NCI-H1092 (cell line): ENCODE data around the gene TRAPPC5.

Experiments
- DNase-seq: peaks from one replicate; lab custom pipeline; 2025; lab: John Stamatoyannopoulos, UW

Gene TRAPPC5

DNA sequence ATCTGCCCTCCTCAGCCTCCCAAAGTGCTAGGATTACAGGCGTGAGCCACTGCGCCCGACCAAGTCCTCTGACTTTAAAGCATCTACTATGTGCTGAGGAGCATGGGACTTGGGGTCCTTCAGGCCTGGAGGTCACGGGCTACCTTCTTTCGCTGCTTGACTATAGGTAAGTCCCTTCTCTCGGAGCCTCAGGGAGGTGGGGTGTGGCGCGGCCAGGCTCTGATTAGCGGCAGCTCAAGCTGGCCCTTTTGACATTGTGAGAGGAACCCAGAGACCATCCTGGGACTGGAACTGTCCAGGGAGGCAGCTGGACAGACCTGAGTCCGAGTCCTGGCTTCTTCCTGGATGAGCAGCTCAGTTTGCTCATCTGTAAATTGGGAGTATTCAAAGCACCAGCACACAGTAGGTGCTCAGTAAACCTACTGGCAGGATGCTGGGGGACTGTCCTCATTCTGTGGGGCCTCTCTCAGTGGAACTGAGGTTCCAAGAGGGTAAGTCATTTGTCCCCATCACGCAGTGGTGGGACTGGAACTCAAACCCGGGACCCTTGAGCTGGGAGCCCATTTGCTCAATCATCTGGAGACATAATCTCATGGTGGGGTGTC, 20.5 kb downstream of the TRAPPC5 start:
- DNase-seq: no peak

DNA sequence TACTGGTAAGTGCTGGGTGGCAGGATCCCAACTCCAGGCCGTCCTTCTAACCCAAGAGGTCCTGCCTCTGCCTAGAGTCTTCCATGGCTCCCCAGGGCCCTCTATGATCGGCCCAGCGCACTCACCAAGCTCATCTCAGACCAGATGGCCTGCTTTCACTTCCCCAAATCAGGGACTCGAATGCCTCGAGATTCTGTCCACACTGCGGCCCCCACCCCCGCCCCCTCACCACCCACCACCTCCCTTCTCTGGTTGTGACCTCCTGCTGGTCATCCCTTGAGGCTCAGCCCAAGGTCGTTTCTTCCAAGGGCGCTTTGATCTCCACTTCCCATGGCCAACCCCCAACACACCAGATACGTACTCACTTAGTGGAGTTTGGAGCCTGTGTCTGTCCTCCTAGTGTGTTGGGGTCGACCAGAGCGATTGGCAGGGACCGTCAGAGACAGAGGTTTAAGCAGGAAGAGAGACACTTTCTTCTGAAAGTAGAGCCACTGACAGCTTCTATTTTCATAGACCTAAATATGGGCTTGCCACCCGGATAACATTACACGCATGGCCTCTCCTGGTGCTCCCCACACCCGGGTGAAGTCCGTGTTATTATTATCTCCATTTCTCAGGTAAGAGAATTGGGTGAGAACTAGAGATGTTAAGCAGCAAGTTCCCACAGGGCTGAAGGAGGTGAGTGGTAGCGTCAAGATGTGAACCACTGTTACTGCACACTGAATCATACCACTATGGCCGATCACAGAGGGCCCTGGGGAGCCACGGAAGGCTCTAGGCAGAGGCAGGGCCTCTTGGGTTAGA, 21.2 kb downstream of the TRAPPC5 start, which contains the start of gene FCER2:
Gene FCER2, minus strand, starts transcription at position 478 of the 804 bp plus-strand sequence. CDS start 2,371 bp downstream, outside the sequence.
- no peak for DNase-seq

DNA sequence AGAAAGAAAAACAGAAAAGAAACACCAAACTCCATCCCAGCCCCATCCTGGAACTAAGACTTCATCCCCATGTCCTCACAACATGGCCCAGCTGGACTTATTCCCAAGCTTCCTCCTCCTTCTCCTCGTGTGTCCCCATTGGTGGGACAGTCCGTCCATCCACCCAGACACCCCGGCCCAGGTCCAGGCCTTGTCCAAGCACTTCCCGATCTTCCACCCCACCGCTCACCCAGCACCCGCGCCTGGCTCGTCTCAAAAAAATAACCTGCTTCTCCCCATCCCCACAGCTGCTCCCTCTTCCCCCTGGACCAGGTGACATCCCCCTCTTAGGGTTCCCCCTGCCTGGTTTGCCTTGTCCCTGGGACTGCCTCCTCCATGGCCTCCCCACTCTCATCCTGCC, 22.7 kb downstream of the TRAPPC5 start:
- DNase-seq: no peak

DNA sequence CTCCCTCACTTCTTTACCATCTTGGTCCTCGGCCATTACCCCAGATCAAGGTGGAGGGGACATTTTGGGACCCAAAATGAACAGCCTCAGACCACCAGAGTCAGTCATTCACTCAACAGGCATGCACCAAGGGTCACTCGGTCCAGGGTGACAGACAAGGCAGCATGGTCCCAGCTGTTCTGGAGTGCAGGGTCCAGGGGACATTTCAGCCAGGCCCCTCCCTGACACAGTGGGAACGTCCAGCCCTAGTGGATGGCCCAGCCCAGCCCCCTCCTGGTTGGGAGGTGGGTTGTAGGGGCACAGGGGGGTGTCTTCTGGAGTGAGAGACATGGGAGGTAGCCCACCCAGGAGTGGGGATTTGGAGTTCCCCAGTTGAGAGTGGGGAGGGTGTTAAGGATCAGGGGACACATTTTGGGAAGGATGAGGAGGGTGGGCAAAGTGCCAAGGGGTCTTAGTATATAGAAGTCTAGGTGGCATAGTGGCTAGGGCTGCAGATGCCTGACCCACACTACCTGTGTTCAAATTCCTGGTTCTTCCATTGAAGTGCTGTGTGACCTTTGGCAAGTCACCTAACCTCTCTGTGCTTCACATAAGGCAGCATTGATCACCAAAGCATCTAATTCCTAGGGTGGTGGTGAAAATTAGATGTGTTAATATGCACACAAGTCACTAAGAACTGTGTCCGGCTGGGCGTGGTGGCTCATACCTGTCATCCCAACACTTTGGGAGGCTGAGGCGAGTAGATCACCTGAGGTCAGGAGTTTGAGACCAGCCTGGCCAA, 23.8 kb downstream of the TRAPPC5 start:
- DNase-seq: no peak

DNA sequence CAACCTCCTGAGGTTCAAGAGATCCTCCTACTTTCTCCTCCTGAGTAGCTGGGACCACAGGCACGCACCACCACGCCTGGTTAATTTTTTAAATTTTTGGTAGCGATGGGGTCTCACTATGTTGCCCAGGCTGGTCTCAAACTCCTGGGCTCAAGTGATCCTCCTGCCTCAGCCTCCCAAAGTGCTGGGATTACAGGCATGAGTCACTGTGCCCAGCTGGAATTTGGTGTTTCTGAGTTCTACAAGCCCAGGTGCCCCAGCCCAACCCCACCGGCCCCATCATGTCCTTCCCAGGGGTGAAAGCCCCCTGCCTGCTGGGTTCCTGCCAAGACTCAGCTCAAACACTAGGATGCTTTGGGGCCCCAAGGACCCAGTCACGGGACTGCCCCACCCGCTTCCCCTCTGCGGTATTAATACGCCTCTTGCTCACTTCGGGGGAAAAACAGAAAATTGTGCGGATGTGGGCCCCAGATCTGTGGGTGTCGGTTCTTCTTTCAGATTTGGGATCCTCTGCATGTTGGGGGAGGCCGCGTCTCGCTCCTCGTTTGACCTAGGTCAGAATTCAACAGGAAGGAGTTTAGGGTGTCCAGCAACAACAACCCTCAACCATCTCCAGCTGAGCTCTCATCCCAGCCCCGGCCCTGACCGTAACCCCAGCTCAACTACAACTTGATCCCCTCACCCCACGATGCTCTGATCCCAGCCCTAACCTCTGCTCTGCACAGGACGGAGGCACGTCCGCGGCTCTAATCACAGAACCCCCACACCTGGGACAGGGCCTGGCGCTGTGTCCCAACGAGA, 25.0 kb downstream of the TRAPPC5 start:
- no peak for DNase-seq

DNA sequence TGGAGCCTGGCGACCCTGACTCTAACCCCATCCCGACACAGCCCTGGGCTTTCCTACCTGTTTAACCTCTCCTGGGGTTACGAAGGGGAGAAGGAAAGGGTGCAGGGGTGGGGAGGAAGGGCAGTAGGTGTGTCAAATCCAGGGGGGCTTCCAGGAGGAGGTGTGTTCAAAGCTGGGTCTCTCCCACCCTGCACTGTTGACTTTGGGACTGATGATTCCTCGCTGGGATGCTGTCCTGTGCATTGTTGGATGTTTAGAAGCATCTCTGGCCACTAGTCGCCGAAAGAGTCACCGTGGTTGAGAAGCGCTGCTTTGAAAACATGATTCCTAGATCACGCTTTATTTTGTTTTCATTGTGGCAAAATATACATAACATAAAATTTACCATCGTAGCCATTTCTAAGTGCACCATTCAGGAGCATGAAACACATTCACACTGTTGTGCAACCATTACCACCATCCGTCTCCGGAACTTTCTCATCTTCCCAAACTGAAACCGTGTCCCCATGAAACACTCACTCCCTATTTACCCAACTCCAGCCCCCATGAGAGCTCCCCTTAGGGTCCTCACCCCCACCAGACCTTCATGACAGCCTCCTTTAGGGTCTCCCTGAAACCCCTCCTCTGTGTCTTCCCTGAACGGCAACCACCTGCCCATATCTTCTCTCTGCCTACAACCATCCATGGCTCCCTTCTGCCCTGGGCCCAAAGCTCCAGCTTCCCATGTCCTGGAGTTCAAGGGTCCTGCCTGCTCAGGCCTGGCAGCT, 25.7 kb downstream of the TRAPPC5 start:
- DNase-seq: no peak

DNA sequence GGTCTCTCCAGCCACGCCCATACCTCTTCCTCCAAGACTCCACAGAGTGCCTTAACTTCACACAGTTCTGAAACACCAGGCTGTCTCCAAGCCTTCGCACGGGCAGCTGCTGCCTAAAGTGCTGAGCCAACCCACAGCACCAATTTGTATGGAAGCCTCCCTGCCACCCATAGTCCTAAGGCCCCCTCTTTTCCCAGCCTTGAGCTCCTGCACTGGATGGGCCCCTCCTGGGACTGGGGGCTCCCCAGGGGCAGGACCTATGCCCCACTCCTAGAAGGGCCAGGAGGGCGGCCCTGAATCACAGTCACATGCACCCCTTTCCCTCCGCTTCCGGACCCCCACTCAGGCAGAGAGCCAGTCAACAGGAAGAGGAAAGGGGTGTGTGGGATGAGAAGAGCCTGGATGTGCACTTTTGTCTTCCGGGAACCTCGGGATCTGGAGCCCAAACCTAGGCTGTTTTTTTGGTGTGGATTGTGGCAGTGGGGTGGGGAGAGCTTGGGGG, 26.4 kb downstream of the TRAPPC5 start:
- DNase-seq: no peak

DNA sequence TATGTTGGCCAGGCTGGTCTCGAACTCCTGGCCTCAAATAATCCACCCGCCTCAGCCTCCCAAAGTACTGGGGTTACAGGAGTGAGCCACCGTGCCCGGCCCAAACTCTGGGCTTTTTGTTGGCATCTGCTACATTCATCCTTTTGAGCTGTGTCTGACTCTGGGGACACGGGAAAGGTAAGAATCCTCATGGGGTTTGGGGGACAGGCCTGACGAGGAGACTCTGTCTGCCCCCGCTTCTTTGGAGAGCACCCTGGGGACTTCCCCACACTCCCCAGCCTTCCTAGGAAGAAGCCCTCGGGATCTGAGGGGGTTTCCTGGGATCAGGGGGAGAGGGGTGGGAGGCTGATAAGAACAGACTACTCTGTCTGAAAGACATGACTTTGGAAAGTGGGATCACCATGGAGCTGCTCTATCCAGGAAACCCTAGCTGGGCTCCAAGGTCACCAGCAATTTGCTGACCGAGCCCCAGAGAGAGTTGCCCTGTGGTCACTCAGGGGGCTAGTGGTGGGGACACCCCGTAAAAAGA, 29.4 kb downstream of the TRAPPC5 start:
- no peak for DNase-seq

DNA sequence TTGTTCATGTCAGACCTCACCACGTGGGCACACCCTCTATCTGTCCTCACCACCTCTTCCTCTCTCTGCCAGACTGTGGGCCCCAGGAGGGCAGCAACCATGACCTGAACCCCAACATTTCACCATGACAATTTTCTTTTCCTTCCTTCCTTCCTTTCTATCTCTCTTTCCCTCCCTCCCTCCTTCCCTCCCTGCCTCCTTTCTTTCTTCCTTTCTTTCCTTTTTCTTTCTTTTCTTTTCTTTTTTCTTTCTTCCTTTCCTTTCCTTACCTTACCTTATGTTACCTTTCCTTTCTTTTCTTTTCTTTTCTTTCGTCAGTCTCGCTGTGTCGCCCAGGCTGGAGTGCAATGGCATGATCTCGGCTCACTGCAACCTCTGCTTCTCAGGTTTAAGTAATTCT, 30.0 kb downstream of the TRAPPC5 start:
- DNase-seq: no peak

DNA sequence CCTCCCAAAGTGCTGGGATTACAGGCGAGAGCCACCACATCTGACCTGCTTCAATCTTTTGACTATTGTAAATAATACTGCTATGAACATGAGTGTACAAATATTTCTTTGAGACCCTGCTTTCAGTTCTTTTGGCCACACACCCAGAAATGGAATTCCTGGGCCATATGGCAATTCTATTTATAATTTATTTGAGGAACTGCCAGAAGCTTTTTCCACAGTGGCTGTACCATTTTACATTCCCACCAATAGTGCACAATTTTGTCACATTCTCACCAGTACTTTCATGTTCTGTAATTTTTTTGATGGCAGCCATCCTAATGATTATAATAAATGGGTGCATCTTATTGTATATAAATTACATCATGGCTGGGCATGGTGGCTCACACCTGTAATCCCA, 35.0 kb downstream of the TRAPPC5 start:
- DNase-seq: no peak

DNA sequence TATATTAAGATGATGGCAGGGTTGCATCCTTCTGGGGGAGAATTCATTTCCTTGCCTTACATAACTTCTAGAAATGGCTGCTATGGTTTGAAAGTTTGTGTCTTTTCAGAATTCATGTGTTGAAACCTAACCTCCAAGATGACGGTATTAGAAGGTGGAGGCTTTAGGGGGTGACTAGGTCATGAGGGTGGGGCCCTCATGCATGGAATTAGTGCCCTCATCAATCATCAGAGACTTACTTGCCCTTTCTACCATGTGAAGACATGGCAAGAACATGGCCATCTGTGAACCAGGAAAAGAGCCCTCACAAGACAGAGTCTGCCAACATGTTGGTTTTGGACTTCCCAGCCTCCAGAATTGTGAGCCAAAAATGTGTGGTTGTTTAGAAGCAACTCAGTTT, 36.1 kb downstream of the TRAPPC5 start:
- no peak for DNase-seq

DNA sequence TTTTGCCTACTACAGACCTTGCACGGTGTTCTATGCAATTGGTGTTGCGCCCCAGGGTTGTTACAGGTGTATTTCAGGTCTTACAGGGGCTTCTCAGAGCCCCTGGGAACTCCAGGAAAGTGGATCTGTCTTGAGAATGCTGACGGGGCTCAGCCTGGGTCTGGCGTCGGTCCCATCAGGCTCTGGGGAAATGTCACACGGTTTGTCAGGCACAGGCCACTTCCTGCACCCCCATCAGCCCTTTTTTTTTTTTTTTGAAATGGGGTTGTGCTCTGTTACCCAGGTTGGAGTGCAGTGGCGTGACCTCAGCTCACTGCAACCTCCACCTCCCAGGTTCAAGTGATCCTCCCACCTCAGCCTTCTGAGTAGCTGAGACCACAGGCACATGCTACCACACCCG, 38.0 kb downstream of the TRAPPC5 start:
- DNase-seq: no peak

DNA sequence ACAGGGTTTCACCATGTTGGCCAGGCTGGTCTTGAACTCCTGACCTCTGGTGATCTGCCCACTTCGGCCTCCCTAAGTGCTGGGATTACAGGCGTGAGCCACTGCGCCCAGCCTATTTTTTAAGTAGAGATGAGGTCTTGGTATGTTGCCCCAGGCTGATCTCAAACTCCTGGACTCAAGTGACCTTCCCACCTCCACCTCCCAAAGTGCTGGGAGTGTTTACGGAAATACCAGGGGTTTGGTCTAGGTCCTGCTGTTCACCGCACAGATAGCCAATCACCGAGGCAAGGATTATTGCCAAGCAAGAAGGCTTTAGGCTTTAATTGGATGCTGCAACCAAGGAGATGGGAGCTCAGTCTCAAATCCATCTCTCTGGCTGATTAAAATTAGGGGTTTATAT, 39.7 kb downstream of the TRAPPC5 start:
- DNase-seq: no peak

DNA sequence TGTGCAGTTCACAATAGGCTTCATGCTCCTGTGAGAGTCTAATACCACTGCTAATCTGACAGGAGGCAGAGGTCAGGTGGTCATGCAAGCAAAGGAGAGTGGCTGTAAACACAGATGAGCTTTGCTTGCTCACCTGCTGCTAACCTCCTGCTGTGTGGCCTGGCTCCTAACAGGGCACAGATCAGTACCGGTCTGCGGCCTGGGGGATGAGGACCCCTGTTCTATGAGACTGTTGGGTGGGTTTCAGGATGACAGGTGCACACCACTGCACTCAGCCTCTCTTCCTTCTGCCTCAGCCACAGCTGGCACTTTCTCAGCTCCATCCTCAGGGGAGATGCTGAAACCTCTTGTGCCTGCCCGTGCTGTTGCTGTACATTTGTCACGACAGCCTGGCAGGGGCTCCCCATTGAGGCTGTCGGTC, 41.6 kb downstream of the TRAPPC5 start:
- peak; percentile 27 for DNase-seq

DNA sequence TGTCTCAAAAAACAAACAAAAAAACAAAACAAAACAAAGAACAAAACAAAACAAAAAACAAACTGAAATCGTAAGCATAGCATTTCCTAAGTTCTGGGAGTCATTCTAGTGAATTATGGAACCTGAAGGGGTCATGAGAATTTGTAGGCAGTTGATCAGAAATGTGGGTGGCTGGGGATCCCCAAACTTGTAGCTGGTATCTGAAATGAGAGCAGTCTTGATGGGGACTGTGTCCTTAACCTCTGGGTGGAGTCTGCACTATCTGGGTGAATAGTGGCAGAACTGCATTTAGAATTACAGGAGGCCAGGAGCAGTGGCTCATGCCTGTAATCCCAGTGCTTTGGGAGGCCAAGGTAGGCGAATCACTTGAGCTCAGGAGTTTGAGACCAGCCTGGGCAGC, 45.2 kb downstream of the TRAPPC5 start:
- no peak for DNase-seq

DNA sequence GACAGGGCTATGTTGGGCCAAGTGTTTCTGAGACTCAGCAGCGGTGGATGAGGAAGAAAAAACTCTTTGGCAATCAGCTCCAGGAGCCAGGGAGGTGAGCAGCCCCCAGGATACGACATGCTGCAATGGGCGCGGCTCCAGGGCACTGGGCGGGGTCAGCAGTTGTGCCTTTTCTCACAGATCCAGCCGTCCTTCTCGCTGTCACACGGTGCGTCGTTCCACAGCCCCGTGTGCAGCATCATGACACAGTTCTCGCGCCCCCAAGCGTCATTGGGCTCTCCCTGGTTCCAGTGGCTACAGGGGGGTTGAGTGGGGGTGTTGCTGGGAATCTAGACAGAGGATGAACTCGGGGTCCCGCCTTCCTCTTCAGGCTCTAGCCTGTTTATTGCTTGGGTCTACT, 48.6 kb downstream of the TRAPPC5 start:
- no peak for DNase-seq

DNA sequence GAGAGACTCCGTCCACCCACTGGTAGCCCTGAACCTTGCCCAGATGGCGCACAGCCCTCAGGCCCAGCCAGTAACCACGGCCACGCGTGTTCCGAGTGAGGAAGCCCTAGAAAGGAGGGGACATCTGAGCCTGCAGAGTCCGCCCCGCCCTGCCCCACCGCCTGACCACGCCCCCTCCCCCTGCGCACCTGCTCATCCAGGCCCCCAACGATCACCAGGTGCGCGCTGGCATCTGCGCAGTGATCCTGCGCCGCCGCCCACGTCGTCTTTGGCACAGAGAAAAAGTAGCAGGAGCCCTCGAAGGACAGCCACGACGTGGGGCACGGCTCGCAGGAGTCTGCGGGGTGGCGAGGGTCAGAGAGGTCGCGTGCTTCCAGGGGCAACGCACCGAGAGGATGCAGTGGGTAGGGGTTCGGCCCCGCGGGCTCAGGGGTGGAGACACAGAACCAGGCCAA, 49.2 kb downstream of the TRAPPC5 start:
- DNase-seq: no peak

DNA sequence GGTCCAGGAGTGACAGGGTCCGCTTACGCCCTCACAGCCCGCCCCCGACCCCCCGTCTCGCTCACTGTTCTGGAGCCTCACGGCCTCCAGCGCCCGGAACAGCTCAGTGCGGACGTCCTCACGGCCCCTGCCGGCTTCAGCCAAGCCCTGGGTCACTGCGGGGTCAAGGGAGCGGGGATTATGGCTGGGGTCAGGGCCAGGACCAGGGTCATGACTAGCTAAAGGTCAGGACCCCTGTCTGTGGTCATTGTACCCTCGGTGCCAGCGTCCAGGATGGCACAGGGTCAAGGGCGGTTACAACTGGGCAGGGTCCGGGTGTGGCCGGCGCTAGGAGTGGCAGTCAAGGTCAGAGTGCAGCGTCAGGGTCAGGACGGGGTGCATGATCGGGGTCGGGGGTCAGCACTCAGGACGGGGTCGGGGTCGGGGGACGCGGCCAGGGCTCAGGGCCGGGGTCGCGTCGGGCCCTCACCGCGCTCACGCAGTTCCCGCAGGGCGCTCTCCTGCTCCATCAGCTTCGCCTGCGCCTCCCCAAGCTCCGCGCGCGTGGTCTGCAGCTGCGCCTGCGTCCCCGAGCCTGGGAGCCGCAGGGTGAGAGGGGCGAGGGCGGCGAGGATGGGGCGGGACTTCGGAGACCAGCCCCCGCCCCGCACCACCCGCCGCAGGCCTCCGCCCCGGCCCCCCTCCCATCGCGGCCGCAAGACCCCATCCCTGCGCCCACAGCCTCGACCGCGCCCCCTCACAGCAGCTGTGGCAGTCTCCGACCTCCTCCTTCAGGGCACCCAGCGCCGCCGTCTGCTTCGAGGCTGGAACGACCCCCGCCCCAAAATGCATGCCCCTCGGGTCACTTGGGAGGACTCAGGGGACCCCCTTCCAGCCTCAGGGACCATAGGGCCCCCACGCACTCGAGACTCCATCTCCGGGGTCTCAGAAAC, 49.9 kb downstream of the TRAPPC5 start:
- DNase-seq: no peak

DNA sequence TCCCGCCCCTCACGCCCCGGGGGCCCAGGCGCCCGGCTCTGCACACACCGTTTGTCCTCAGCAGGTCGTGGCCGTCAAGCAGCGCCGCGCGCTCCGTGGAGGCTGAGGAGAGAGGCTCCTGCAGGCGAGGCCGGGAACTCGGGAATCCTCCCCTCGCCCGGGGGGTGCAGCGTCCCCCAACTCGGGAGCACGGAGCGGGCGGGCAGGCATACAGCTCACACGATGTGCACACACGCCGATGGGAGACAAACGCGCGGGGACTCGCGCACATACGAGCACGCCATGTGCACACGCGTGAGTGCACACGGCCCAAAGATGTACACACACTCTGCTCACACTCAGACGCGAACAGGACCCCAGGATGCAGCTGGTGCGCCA, 50.6 kb downstream of the TRAPPC5 start:
- DNase-seq: no peak

DNA sequence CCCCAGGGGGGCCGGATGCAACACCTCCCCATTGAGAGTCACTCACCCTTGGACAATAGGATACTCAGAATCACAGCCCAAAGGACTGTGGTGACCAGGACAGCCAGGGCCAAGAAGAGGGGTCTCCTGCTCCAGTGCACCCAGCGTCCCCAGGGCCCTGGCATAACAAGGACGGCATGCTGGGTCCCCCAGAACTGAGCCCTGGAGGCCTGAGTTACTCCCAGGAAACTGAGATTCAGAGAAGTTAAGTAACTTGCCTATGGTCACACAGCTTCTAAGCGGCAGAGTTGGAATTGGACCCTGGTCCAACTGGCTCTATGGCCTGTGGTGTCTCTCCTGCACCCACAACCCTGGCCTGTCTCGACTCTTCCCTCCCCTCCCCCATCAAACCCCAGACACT, 51.0 kb downstream of the TRAPPC5 start:
- no peak for DNase-seq
